ENCODE measurements around the gene SLC43A2. TPM values are rescaled to one million over a fixed set of nuclear protein-coding genes. Genes with fewer than 3 reads are reported as not detected.
"Not testable (repeated sequence)": the region's sequence is repeated elsewhere in the genome, so short reads cannot be mapped to it uniquely, and the experiment has no call there.

The SLC43A2 gene
- total RNA-seq, 4 donors from 2014 or later = 4.8 to 11.8 (median 10.6) TPM

DNA sequence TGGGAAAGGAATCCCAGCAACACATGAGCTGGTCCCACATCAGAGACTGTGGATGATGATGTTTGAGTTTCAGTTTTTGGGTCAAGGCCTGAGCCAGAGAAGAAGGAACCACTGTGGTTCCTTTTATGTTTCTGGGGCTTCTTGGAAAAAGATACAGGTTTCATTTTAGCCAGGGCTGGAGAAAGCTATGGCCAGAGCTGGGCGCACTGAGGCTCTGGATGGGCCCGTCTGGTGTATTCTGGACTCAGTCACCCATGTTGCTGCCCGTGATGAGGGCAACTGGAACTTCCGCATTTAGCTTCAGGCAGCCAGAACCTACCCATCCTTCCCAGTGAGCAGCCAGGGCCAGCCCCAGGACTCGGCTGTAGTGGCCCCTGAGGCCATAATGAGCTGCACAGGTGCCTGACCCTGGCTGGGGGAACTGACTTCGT lies 51.0 kb downstream of the SLC43A2 start:
- WGBS = 40% methylated on average over 2 of the region's 6 CpGs
- no peaks in the 10 kb centered on the region for H3K27me3 ChIP-seq
- peaks cover 59% of the 10 kb centered on the region for H3K4me1 ChIP-seq
- H3K27ac ChIP-seq = peak overlapping the region; percentile 87
- H3K4me3 ChIP-seq = peak overlapping the region; percentile 5
- no peak for DNase-seq (ENCODE audit: low spot score in 2 of 2)
- H3K9me3 ChIP-seq = no peaks in the 10 kb centered on the region
- no peak for TF ChIP-seq EP300 (IDR thresholded peaks at IDR 0.05)
- TF ChIP-seq POLR2AphosphoS5 (IDR thresholded peaks at IDR 0.05) = no peak
- no peak for TF ChIP-seq POLR2A (IDR thresholded peaks at IDR 0.05)
- TF ChIP-seq, protein P1, sequence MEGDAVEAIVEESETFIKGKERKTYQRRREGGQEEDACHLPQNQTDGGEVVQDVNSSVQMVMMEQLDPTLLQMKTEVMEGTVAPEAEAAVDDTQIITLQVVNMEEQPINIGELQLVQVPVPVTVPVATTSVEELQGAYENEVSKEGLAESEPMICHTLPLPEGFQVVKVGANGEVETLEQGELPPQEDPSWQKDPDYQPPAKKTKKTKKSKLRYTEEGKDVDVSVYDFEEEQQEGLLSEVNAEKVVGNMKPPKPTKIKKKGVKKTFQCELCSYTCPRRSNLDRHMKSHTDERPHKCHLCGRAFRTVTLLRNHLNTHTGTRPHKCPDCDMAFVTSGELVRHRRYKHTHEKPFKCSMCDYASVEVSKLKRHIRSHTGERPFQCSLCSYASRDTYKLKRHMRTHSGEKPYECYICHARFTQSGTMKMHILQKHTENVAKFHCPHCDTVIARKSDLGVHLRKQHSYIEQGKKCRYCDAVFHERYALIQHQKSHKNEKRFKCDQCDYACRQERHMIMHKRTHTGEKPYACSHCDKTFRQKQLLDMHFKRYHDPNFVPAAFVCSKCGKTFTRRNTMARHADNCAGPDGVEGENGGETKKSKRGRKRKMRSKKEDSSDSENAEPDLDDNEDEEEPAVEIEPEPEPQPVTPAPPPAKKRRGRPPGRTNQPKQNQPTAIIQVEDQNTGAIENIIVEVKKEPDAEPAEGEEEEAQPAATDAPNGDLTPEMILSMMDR (IDR thresholded peaks at IDR 0.05) = no peak
- H3K36me3 ChIP-seq = no peaks in the 10 kb centered on the region

DNA sequence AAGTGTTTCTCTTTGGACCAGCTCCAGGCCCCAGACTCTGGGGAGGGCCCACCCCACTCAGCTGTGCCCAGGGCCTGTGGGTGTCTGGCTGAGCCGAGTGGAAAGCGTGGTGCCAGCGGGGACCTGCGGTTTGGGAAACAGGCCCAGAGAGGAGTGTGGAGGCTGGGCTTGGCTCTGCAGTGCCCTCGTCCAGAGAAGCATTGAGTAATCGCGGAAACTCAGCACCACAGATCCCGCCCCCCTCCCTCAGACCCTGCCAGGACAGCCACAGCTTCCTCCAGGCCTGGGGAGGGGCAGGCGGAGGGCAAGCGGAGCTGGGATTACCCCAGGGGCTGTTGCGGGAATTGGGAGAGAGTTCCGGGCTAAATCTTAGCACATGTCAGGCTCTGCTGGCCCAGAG lies 51.5 kb downstream of the SLC43A2 start:
- DNase-seq (ENCODE audit: low spot score in 2 of 2) = peak; percentile 95 to 96
- no peaks in the 10 kb centered on the region for H3K9me3 ChIP-seq
- H3K27ac ChIP-seq = peak overlapping the region; percentile 87
- no peaks in the 10 kb centered on the region for H3K36me3 ChIP-seq
- peaks cover 59% of the 10 kb centered on the region for H3K4me1 ChIP-seq
- H3K4me3 ChIP-seq = peak overlapping the region; percentile 5
- H3K27me3 ChIP-seq = no peaks in the 10 kb centered on the region
- TF ChIP-seq POLR2AphosphoS5 (IDR thresholded peaks at IDR 0.05) = peak in 2 of 3 donors; percentile 27 to 96
- TF ChIP-seq EP300 (IDR thresholded peaks at IDR 0.05) = no peak
- peak in 1 of 2 donors; percentile 34 for TF ChIP-seq POLR2A (IDR thresholded peaks at IDR 0.05)
- WGBS = 29% methylated on average over 2 of the region's 12 CpGs

DNA sequence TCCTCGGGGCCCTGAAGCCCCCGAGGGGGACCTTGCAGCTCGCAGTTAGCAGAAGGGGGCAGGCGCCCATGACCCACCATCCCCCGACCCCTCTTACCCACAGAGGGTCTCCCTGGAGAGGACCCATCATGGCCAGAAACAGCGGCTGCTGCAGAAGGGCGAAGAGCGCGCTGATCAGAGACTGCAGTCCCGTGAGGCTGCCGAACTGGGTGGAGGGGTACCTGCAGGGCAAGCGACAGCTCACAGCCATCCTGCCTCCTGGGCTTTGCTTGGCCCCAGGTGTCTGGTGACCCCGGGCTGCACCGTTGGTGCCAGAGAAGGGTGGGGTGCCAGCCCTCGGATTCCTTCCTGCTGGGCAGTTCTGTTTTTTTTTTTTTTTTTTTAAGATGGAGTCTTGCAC lies 52.1 kb downstream of the SLC43A2 start:
- H3K4me1 ChIP-seq = peaks cover 55% of the 10 kb centered on the region
- H3K27ac ChIP-seq = peak overlapping the region; percentile 87
- 78% methylated on average over 14 of the region's 15 CpGs for WGBS

DNA sequence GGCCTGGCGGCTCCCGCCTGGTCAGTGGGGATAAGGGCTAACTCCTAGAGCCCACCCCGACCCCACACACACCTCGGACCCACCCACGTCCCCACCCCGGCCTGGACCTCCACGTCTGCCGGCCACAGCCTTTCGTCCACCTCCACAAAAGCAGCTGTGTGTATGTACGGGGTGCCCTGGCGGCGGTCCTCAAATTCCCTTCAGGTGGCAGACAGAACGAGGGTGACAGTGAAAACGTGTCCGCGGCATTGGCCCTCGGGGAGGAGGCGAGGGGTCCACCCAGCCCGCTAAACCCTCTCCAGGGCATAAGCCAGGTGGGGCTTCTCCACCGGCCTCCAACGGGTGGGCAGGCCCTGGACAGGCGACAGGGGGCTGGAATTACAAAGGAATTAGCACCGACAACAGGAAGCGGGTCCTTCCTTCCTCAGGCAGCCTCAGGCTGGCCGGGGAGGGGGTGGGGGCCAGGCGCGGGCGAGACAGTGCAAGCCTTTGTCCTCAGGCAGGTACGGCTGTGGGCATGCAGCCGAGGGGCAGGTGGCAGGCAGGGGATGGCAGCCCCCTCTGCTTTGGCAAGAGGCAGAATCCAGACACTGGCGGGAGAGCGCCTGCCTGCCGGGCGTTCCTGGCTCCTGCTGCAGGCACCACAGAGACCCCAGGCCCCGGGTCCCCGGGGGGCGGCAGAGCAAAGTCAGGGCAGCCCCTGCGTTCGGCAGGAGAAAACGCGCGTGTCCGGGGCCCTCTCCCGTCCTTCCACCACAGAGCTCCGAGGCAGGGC lies 53.8 kb downstream of the SLC43A2 start:
- no peak for TF ChIP-seq POLR2A (IDR thresholded peaks at IDR 0.05)
- TF ChIP-seq, protein P1 (IDR thresholded peaks at IDR 0.05) = peak in 1 of 2 donors; percentile 4
- no peak for DNase-seq (ENCODE audit: low spot score in 2 of 2)
- peak overlapping the region; percentile 34 for H3K27ac ChIP-seq
- H3K4me3 ChIP-seq = peak overlapping the region; percentile 8
- 31% methylated on average over 28 of the region's 45 CpGs for WGBS
- peaks cover 47% of the 10 kb centered on the region for H3K4me1 ChIP-seq
- no peaks in the 10 kb centered on the region for H3K9me3 ChIP-seq
- no peaks in the 10 kb centered on the region for H3K27me3 ChIP-seq
- H3K36me3 ChIP-seq = no peaks in the 10 kb centered on the region

More for the DNA sequence above, 52.1 kb downstream of the SLC43A2 start:
- no peak for DNase-seq (ENCODE audit: low spot score in 2 of 2)
- Histone ChIP-seq H3K36me3 (no peaks in the 10 kb centered on the region), H3K9me3 (no peaks in the 10 kb centered on the region), H3K4me3 (no peak overlapping the region), H3K27me3 (no peaks in the 10 kb centered on the region)
- TF ChIP-seq EP300 (IDR thresholded peaks at IDR 0.05) (no peak), POLR2A (IDR thresholded peaks at IDR 0.05) (no peak), POLR2AphosphoS5 (IDR thresholded peaks at IDR 0.05) (no peak)
- TF ChIP-seq, protein P1 (IDR thresholded peaks at IDR 0.05) = no peak

DNA sequence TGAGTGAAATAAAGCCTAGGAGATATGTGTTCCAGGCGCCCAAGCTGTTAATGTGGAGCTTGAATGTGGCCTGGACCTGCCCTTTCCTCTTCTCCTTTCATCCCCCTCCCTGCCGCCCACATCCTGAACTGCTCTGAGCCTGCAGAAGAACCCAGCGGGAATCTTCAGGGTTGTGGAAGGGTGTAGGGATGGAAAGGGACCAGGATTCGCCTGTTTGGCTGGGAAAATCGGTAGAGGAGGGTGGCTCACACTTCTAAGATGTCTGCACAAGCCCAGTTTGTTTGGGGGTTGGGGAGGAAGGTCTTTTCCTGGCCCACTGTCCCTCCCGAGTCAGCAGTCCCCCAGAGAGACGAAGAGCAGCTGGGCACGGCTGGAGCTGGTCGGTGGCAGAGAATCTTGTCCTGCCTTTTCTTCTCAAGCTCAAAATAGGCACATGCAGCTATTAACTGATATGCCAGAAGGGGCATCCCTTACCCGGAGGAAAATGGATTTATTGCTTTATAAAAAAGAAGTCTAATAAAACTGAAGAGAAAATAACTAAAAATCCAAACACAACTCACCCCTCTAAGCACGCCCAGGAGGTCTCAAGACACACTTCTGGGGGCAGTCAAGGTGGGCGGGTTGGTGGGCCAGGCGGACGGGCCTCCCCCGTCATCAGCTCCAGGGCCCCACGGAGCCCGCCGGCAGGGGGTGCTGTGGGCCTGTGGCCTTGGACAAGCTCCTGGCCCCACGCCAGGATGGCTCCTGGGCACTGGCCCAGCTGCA lies 54.5 kb downstream of the SLC43A2 start:
- DNase-seq (ENCODE audit: low spot score in 2 of 2) = peak; percentile 90 to 93
- Histone ChIP-seq H3K36me3 (no peaks in the 10 kb centered on the region), H3K27me3 (no peaks in the 10 kb centered on the region), H3K4me3 (no peak overlapping the region), H3K27ac (peak overlapping the region; percentile 34), H3K9me3 (no peaks in the 10 kb centered on the region), H3K4me1 (peaks cover 47% of the 10 kb centered on the region)
- TF ChIP-seq EP300 (IDR thresholded peaks at IDR 0.05) = no peak
- TF ChIP-seq, protein P1 (IDR thresholded peaks at IDR 0.05) = peak; percentile 89 to 94
- TF ChIP-seq POLR2AphosphoS5 (IDR thresholded peaks at IDR 0.05) = peak in 2 of 3 donors; percentile 68 to 75
- TF ChIP-seq POLR2A (IDR thresholded peaks at IDR 0.05) = no peak
- WGBS = 17% methylated on average over 19 of the region's 19 CpGs

DNA sequence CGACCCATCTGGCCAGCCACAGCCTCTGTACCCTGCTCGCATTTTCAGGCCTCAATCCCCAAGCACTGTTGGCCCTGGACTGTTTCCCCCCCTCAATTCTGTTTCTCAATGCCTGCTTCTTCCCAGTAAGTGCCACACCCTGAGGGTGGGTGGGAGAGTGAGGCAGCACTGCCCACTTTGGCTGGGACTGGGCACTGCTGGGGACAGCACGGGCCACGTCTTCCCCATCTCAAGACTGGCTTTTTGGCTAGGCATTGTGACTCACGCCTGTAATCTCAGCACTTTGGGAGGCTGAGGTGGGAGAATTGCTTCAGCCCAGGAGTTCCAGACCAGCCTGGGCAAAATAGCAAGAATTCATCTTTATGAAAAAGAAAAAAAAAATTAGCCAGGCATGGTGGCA lies 56.0 kb downstream of the SLC43A2 start:
- DNase-seq (ENCODE audit: low spot score in 2 of 2); H3K9me3 ChIP-seq; H3K36me3 ChIP-seq; H3K4me3 ChIP-seq; H3K27ac ChIP-seq; H3K27me3 ChIP-seq: not testable (repeated sequence)
- 70% methylated on average over 4 of the region's 5 CpGs for WGBS
- peaks cover 37% of the 10 kb centered on the region for H3K4me1 ChIP-seq

Data from suprapubic skin (tissue), 4 donors.